Measurements from ENCODE around the gene ABI3BP.

DNA sequence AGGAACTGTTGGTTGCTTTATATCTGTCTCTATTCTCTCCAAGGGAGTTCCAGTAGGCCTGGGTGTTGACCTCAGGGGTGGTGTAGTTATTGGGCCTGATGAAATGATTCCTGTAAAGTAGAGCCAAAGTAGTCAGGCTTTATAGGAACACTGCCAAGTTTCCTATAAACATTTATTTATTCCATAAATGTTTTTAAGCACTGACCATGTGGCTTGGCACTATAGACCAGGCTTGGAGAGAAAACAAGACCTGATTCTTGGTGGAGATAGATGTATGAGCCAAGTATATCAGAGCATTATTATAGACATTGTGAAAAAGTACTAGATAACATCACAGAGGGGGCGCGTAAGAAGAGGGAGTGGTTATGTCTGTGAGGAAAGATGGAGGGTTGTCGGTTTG lies 218.0 kb downstream of the ABI3BP start:
- no peak for TF ChIP-seq EZH2 (IDR thresholded peaks at IDR 0.05; ENCODE audit: insufficient read depth, poor library complexity, severe bottlenecking)
- no peak for TF ChIP-seq EZH2phosphoT487 (IDR thresholded peaks at IDR 0.05; ENCODE audit: insufficient read depth, low read depth)

Measured in GM23248 (cell line).